ENCODE results near the gene ACVR2A. TPM values are rescaled to one million over a fixed set of nuclear protein-coding genes. Genes with fewer than 3 reads are reported as not detected.

Gene ACVR2A
- total RNA-seq, 1 experiment from 2014 or later: 13.4 TPM

- Histone ChIP-seq H3K4me2 (ENCODE audit: insufficient read depth, insufficient read length, low read length) (no peak overlapping the region), H3K4ac (ENCODE audit: low read depth, low read length) (no peak overlapping the region), H3K56ac (ENCODE audit: insufficient read length, low read depth, low read length) (no peak overlapping the region), H3K9me3 (ENCODE audit: control insufficient read depth, low read depth, low read length) (no peaks in the 10 kb centered on the region), H2BK5ac (ENCODE audit: insufficient read length, low read length) (no peak overlapping the region), H3K23me2 (ENCODE audit: insufficient read length, low read depth, low read length, poor library complexity, severe bottlenecking) (no peaks in the 10 kb centered on the region), H2BK15ac (ENCODE audit: low read depth, low read length) (no peak overlapping the region), H2BK120ac (ENCODE audit: low read depth, low read length, poor library complexity, severe bottlenecking) (no peak overlapping the region), H3K79me2 (ENCODE audit: insufficient read depth, low read length) (no peaks in the 10 kb centered on the region), H3T11ph (ENCODE audit: low read length) (no peak overlapping the region), H3K9ac (ENCODE audit: extremely low read depth, insufficient read length, low read length) (no peak overlapping the region), H2AFZ (ENCODE audit: low read length) (no peak overlapping the region), H3K79me1 (ENCODE audit: insufficient read depth, low read depth, low read length, poor library complexity, severe bottlenecking) (no peaks in the 10 kb centered on the region), H2BK12ac (ENCODE audit: insufficient read length, low read depth, low read length) (no peak overlapping the region), H4K91ac (ENCODE audit: insufficient read length, low read depth, low read length) (no peak overlapping the region), H4K8ac (replicated peaks; ENCODE audit: insufficient read length, low read depth, low read length) (no peak overlapping the region), H4K20me1 (ENCODE audit: control insufficient read depth, insufficient read depth, insufficient read length) (no peaks in the 10 kb centered on the region), H3K27me3 (ENCODE audit: insufficient read depth, low read length) (no peaks in the 10 kb centered on the region), H3K14ac (ENCODE audit: insufficient read depth, low read length) (no peak overlapping the region), H3K23ac (ENCODE audit: insufficient read length, low read depth, low read length) (no peak overlapping the region), H3K18ac (ENCODE audit: insufficient read length, low read depth, low read length) (no peak overlapping the region), H3K4me1 (ENCODE audit: insufficient read depth, low read length) (no peaks in the 10 kb centered on the region), H2AK5ac (ENCODE audit: insufficient read length, low read length) (no peak overlapping the region), H3K27ac (ENCODE audit: insufficient read length, low read depth, low read length) (no peak overlapping the region), H4K5ac (ENCODE audit: insufficient read length, low read depth, low read length) (no peak overlapping the region), H2BK20ac (ENCODE audit: low read depth, low read length, poor library complexity, severe bottlenecking) (no peak overlapping the region)
- Mint-ChIP-seq H3K27ac (no peak overlapping the region; a peak in 1 of 7 replicates), H3K27me3 (ENCODE audit: low read depth) (no peaks in the 10 kb centered on the region), H3K4me1 (no peaks in the 10 kb centered on the region), H3K9me3 (no peaks in the 10 kb centered on the region; a peak in 1 of 5 replicates), H3K36me3 (ENCODE audit: insufficient read depth in 1 of 3, low read depth in 3 of 3) (peaks cover 0 to 15% (median 14%) of the 10 kb centered on the region in 3 experiments; a peak in 4 of 7 replicates), H3K4me3 (no peak overlapping the region)
- no peak for DNase-seq
- no peak for TF ChIP-seq CTCF (conservative IDR thresholded peaks at IDR 0.05)
These were observed 81.1 kb downstream of the ACVR2A start for GRCh38 chr2:147925886-147926285.

Measured in H9 (cell line).